Astrocyte of the spinal cord (primary cell): ENCODE results near the gene RNF141.

Source experiments
- DNase-seq: peaks from one replicate; pipeline ENCODE4 v3.0.0; 2011; ENCODE audit warnings: low read depth, low spot score
- H3K4me3 ChIP-seq: 2 replicates; pipeline ENCODE4 v1.5.1; 2011; ENCODE audit warnings: low read depth, mild to moderate bottlenecking, low read length, moderate library complexity
- CTCF ChIP-seq: IDR thresholded peaks from 2 replicates; pipeline ENCODE4 v1.5.1; 2012; ENCODE audit warnings: low read depth, mild to moderate bottlenecking, low read length, inconsistent platforms
- in situ Hi-C: cut with HindIII; loops from 2 replicates; pipeline ENCODE4 v1.10.0; 2017; ENCODE audit warnings: low sequenced_read_pairs

Gene RNF141

GRCh38 chr11:10581481-10582019 lies 40.6 kb upstream of the RNF141 start:
- DNase-seq: no peak
- no peak overlapping the region for H3K4me3 ChIP-seq
- no peak for TF ChIP-seq CTCF
- in situ Hi-C loops: no loop called here

- no peak overlapping the region for H3K4me3 ChIP-seq
- no peak for TF ChIP-seq CTCF
- in situ Hi-C loops: no loop called here
- no peak for DNase-seq
Observed at GRCh38 chr11:10580623-10581022, 39.6 kb upstream of the RNF141 start.

GRCh38 chr11:10579700-10580099 lies 38.7 kb upstream of the RNF141 start:
- in situ Hi-C loops: no loop called here
- TF ChIP-seq CTCF: no peak
- DNase-seq: no peak
- no peak overlapping the region for H3K4me3 ChIP-seq

- H3K4me3 ChIP-seq: no peak overlapping the region
- in situ Hi-C loops: no loop called here
- no peak for TF ChIP-seq CTCF
- no peak for DNase-seq
Observed at GRCh38 chr11:10576035-10576398, 35.0 kb upstream of the RNF141 start.

- in situ Hi-C loops: no loop called here
- H3K4me3 ChIP-seq: no peak overlapping the region
- no peak for DNase-seq
- no peak for TF ChIP-seq CTCF
Observed at GRCh38 chr11:10575346-10576034, 34.5 kb upstream of the RNF141 start.

GRCh38 chr11:10573556-10573955 lies 32.6 kb upstream of the RNF141 start:
- no peak for TF ChIP-seq CTCF
- in situ Hi-C loops: no loop called here
- H3K4me3 ChIP-seq: no peak overlapping the region
- no peak for DNase-seq
